C4-2B (cell line): Measurements from ENCODE around the gene FMNL3.

Source experiments
- ZFX ChIP-seq: fragments of 450-650 bp; IDR thresholded peaks from 2 replicates; pipeline ENCODE4 v1.6.1; 2017
- TF ChIP-seq, protein P1 (sequence below): fragments of 450-650 bp; conservative IDR thresholded peaks from 2 replicates; pipeline ENCODE4 v1.5.1; 2017; ENCODE audit warnings: mild to moderate bottlenecking

DNA sequence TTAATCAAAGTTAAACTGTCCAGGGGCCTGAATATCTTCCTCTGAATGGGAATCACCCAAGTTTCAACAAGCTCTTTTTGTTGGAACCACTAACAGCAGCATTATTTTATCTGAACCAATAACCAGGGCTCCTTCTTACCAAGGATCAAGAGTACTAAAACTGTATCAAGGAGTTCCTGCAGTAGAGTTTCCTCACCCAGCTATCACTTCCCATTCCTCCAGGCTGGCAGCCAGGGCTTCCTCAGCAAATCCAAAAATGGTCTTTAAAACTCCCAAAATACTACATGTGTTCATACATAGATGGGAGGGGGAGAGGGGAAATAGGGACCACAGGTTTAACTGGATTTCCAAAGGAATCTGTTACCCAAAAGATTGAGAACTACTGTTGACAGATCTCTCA lies 10.5 kb downstream of the FMNL3 start:
- TF ChIP-seq, protein P1, sequence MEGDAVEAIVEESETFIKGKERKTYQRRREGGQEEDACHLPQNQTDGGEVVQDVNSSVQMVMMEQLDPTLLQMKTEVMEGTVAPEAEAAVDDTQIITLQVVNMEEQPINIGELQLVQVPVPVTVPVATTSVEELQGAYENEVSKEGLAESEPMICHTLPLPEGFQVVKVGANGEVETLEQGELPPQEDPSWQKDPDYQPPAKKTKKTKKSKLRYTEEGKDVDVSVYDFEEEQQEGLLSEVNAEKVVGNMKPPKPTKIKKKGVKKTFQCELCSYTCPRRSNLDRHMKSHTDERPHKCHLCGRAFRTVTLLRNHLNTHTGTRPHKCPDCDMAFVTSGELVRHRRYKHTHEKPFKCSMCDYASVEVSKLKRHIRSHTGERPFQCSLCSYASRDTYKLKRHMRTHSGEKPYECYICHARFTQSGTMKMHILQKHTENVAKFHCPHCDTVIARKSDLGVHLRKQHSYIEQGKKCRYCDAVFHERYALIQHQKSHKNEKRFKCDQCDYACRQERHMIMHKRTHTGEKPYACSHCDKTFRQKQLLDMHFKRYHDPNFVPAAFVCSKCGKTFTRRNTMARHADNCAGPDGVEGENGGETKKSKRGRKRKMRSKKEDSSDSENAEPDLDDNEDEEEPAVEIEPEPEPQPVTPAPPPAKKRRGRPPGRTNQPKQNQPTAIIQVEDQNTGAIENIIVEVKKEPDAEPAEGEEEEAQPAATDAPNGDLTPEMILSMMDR, result no peak
- TF ChIP-seq ZFX, result no peak
